Measurements from ENCODE around the gene EMP1. TPM values are rescaled to one million over a fixed set of nuclear protein-coding genes. Genes with fewer than 3 reads are reported as not detected.

EMP1 gene
- total and polyA plus RNA-seq, 2 of the 13 experiments (the other 11 are each of a cell fraction or from before 2014, with no cell fraction given) = 0.13 to 0.61 TPM

DNA sequence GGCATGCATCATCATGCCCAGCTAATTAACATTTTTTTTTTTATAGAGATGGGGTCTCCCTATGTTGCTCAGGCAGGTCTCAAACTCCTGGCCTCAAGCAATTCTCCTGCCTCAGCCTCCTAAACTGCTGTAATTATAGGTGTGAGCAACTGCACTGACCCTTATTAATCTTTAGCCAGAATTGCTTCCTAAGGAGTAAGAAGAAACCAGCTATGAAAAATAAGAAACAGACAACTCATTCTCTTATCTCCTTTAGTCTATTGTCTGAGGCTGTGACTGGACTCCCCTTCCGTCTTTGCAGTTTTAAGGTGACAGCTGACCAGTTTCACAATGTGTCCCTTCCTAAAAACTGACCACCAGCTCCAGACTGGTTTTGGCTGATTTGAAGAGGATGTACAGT, 52.4 kb downstream of the EMP1 start (continued):
- TF ChIP-seq ZBTB8A (CRISPR knock-in tag; IDR thresholded peaks at IDR 0.05; ENCODE audit: borderline replicate concordance, low read depth) = no peak

DNA sequence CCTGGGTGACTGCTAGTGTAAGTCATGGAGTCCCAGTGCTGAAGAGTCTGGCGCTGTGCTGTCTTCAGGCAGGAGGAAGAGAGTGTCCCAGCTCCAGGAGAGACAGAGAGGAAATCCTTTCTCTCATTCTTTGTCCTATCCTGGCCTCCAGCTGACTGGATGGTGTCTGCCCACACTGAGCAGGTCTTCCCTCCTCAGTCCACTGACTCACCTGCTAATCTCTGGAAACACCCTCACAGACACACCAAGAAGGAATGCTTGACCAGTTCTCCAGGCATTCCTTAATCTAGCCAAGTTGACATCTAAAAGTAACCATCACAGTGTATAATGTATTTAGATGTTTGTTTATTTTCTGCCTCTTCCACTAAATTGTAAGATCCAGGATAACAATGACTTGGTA, 53.9 kb downstream of the EMP1 start:
- ATAC-seq = no peak
- Histone ChIP-seq H4K20me1 (ENCODE audit: insufficient read depth, low read length) (no peaks in the 10 kb centered on the region), H3K4me1 (ENCODE audit: insufficient read depth, low read length) (no peaks in the 10 kb centered on the region), H3K9ac (ENCODE audit: insufficient read depth, low read depth, low read length) (no peak overlapping the region), H3K79me2 (ENCODE audit: insufficient read depth, low read length) (no peaks in the 10 kb centered on the region), H3K9me3 (ENCODE audit: low read length) (no peaks in the 10 kb centered on the region), H3K4me2 (ENCODE audit: low read depth, low read length) (no peak overlapping the region), H3K4me3 (replicated peaks in 1 of 3; ENCODE audit: insufficient read depth in 1 of 3, low read depth in 2 of 3, low read length in 3 of 3) (no peak overlapping the region), H3K36me3 (replicated peaks in 1 of 2; ENCODE audit: control insufficient read depth in 1 of 2, insufficient read depth in 2 of 2, low read length in 2 of 2) (no peaks in the 10 kb centered on the region), H3K27me3 (ENCODE audit: control insufficient read depth in 1 of 2, insufficient read depth in 2 of 2, low read length in 2 of 2) (no peaks in the 10 kb centered on the region; a peak in 1 of 5 replicates), H3K27ac (ENCODE audit: extremely low read length, insufficient read depth, low read length) (no peak overlapping the region), H2AFZ (ENCODE audit: low read length) (no peak overlapping the region)
- no TSS peak for BruUV-seq (replicated peaks)
- CTCF ChIA-PET (ENCODE audit: low intra/inter-chr PET ratio, low total read pairs) = no interaction called here
- in situ Hi-C loops (cut with HindIII; ENCODE audit: extremely low pct_ligation_motif_present, low pct_unique_long_range_greater_than_20kb) (no loop called here), intact Hi-C loops (cut with micrococcal nuclease; ENCODE audit: unreplicated experiment) (no loop called here)
- FAIRE-seq = no peak
- no peak for DNase-seq (ENCODE audit: low spot score)
- POLR2A ChIA-PET = no interaction called here
- WGBS (ENCODE audit: low lambda C conversion rate) = no CpG with 5 or more reads among the region's 1 CpG
- TF ChIP-seq ZNF263 (CRISPR knock-in tag; IDR thresholded peaks at IDR 0.05) = no peak
- TF ChIP-seq SSRP1 (CRISPR knock-in tag; IDR thresholded peaks at IDR 0.05) = no peak
- no peak for TF ChIP-seq PHB2 (IDR thresholded peaks at IDR 0.05; ENCODE audit: partially characterized antibody)
- TF ChIP-seq, protein P1, sequence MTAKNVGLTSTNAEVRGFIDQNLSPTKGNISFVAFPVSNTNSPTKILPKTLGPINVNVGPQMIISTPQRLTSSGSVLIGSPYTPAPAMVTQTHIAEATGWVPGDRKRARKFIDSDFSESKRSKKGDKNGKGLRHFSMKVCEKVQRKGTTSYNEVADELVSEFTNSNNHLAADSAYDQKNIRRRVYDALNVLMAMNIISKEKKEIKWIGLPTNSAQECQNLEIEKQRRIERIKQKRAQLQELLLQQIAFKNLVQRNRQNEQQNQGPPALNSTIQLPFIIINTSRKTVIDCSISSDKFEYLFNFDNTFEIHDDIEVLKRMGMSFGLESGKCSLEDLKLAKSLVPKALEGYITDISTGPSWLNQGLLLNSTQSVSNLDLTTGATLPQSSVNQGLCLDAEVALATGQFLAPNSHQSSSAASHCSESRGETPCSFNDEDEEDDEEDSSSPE (CRISPR knock-in tag; IDR thresholded peaks at IDR 0.05) = no peak
- TF ChIP-seq, protein P2, sequence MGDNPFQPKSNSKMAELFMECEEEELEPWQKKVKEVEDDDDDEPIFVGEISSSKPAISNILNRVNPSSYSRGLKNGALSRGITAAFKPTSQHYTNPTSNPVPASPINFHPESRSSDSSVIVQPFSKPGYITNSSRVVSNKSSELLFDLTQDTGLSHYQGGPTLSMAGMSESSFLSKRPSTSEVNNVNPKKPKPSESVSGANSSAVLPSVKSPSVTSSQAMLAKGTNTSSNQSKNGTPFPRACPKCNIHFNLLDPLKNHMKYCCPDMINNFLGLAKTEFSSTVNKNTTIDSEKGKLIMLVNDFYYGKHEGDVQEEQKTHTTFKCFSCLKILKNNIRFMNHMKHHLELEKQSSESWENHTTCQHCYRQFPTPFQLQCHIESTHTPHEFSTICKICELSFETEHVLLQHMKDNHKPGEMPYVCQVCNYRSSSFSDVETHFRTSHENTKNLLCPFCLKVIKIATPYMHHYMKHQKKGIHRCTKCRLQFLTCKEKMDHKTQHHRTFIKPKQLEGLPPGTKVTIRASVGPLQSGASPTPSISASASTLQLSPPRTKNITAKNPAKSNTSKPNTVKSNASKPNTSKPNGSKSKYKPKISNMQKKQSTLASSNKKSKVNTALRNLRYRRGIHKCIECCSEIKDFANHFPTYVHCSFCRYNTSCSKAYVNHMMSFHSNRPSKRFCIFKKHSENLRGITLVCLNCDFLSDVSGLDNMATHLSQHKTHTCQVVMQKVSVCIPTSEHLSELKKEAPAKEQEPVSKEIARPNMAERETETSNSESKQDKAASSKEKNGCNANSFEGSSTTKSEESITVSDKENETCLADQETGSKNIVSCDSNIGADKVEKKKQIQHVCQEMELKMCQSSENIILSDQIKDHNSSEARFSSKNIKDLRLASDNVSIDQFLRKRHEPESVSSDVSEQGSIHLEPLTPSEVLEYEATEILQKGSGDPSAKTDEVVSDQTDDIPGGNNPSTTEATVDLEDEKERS (CRISPR knock-in tag; IDR thresholded peaks at IDR 0.05) = no peak
- no peak for TF ChIP-seq DNMT3B (CRISPR knock-in tag; conservative IDR thresholded peaks at IDR 0.05)
- TF ChIP-seq RORA (CRISPR knock-in tag; IDR thresholded peaks at IDR 0.05) = no peak
- no peak for TF ChIP-seq RELA (CRISPR knock-in tag; IDR thresholded peaks at IDR 0.05)

All from HepG2 (cell line).